Trophoblast cell (in vitro differentiated cells and primary cell): ENCODE results near the gene NMU.

ENCODE experiments used
- DNase-seq, 2 donors: peaks; one replicate each; pipeline ENCODE4 v3.0.0-alpha.2; 2016
- H2AFZ ChIP-seq: 2 replicates; pipeline ENCODE4 v1.6.1; 2013; ENCODE audit warnings: low read length, moderate library complexity, mild to moderate bottlenecking; ENCODE audit not compliant: insufficient read depth, poor library complexity
- H2AK5ac ChIP-seq: 2 replicates; pipeline ENCODE4 v1.6.1; 2013; ENCODE audit warnings: mild to moderate bottlenecking, low read length
- H2BK120ac ChIP-seq: 2 replicates; pipeline ENCODE4 v1.6.1; 2013; ENCODE audit warnings: low read length, mild to moderate bottlenecking, moderate library complexity; ENCODE audit not compliant: insufficient read depth, poor library complexity
- H2BK12ac ChIP-seq: 2 replicates; pipeline ENCODE4 v1.6.1; 2013; ENCODE audit warnings: mild to moderate bottlenecking, low read length, moderate library complexity
- H2BK5ac ChIP-seq: 2 replicates; pipeline ENCODE4 v1.6.1; 2013; ENCODE audit warnings: low read length, low read depth, moderate library complexity, mild to moderate bottlenecking; ENCODE audit not compliant: poor library complexity
- H3K14ac ChIP-seq: 2 replicates; pipeline ENCODE4 v1.6.1; 2013; ENCODE audit warnings: mild to moderate bottlenecking, low read length
- H3K18ac ChIP-seq: 2 replicates; pipeline ENCODE4 v1.6.1; 2013; ENCODE audit warnings: mild to moderate bottlenecking, low read length
- H3K23ac ChIP-seq: 2 replicates; pipeline ENCODE4 v1.6.1; 2013; ENCODE audit warnings: low read length
- H3K27ac ChIP-seq: 2 replicates; pipeline ENCODE4 v1.5.1; 2013; ENCODE audit warnings: low read depth, mild to moderate bottlenecking, inconsistent platforms, low read length, moderate library complexity
- H3K27me3 ChIP-seq: 2 replicates; pipeline ENCODE4 v1.6.1; 2013; ENCODE audit warnings: inconsistent platforms, mild to moderate bottlenecking, low read length, moderate library complexity; ENCODE audit not compliant: insufficient read depth
- H3K36me3 ChIP-seq, 2 experiments: 1 replicate in 1 of 2; 2 replicates in 1 of 2; pipeline ENCODE4 v1.6.1; 2013; ENCODE audit warnings: low read length in 2 of 2, mild to moderate bottlenecking in 2 of 2, moderate library complexity in 1 of 2; ENCODE audit not compliant: insufficient read depth in 2 of 2, control insufficient read depth in 1 of 2
- H3K4ac ChIP-seq: 2 replicates; pipeline ENCODE4 v1.6.1; 2013; ENCODE audit warnings: low read depth, mild to moderate bottlenecking, low read length, moderate library complexity
- H3K4me1 ChIP-seq, 2 experiments: 1 replicate in 1 of 2; 2 replicates in 1 of 2; pipeline ENCODE4 v1.6.1; 2013; ENCODE audit warnings: low read length in 2 of 2, mild to moderate bottlenecking in 2 of 2, moderate library complexity in 1 of 2; ENCODE audit not compliant: insufficient read depth in 2 of 2, control insufficient read depth in 1 of 2
- H3K4me2 ChIP-seq: 2 replicates; pipeline ENCODE4 v1.6.1; 2013; ENCODE audit warnings: inconsistent platforms, mild to moderate bottlenecking, low read length, moderate library complexity
- H3K4me3 ChIP-seq: 2 replicates; pipeline ENCODE4 v1.5.1; 2013; ENCODE audit warnings: mild to moderate bottlenecking, low read depth, low read length, inconsistent platforms
- H3K79me1 ChIP-seq: one replicate; pipeline ENCODE4 v1.6.1; 2013; ENCODE audit warnings: low read length
- H3K79me2 ChIP-seq: 2 replicates; pipeline ENCODE4 v1.6.1; 2013; ENCODE audit warnings: low read length, mild to moderate bottlenecking; ENCODE audit not compliant: control insufficient read depth, insufficient read depth, poor library complexity
- H3K9ac ChIP-seq: 2 replicates; pipeline ENCODE4 v1.6.1; 2013; ENCODE audit warnings: mild to moderate bottlenecking, low read length
- H3K9me3 ChIP-seq: 2 replicates; pipeline ENCODE4 v1.6.1; 2013; ENCODE audit warnings: low read depth, mild to moderate bottlenecking, control low read depth, inconsistent platforms, low read length; ENCODE audit not compliant: insufficient read depth
- H4K12ac ChIP-seq: 2 replicates; pipeline ENCODE4 v1.6.1; 2013; ENCODE audit warnings: low read depth, mild to moderate bottlenecking, low read length, moderate library complexity
- H4K8ac ChIP-seq: 2 replicates; pipeline ENCODE4 v1.6.1; 2013; ENCODE audit warnings: low read depth, mild to moderate bottlenecking, low read length, moderate library complexity
- H4K91ac ChIP-seq: one replicate; pipeline ENCODE4 v1.6.1; 2013; ENCODE audit warnings: low read depth, mild to moderate bottlenecking, low read length, moderate library complexity
- WGBS: extraction: QIAGEN DNeasy Blood & Tissue Kit; methylation state at CpG from one replicate; pipeline ENCODE4 v1.1.7; 2013; ENCODE audit warnings: missing lambda C conversion rate; ENCODE audit not compliant: insufficient read length, insufficient coverage; ENCODE audit errors: extremely low coverage; 5-methylcytosine and 5-hydroxymethylcytosine counted together

Gene NMU

GRCh38 chr4:55661398-55662056, 25.4 kb upstream of the NMU start:
- Histone ChIP-seq H3K4me2 (no peak overlapping the region), H2BK12ac (no peak overlapping the region), H3K9me3 (no peaks in the 10 kb centered on the region), H2BK120ac (no peak overlapping the region), H2AK5ac (no peak overlapping the region), H3K79me1 (no peaks in the 10 kb centered on the region), H3K27ac (no peak overlapping the region), H3K36me3 (no peaks in the 10 kb centered on the region), H2BK5ac (no peak overlapping the region), H3K9ac (no peak overlapping the region), H3K4me3 (no peak overlapping the region), H3K18ac (no peak overlapping the region), H3K23ac (peak overlapping the region; percentile 47), H3K27me3 (no peaks in the 10 kb centered on the region), H3K4ac (no peak overlapping the region), H3K14ac (no peak overlapping the region), H2AFZ (no peak overlapping the region), H4K12ac (no peak overlapping the region), H3K79me2 (no peaks in the 10 kb centered on the region), H4K8ac (no peak overlapping the region), H4K91ac (no peak overlapping the region), H3K4me1 (no peaks in the 10 kb centered on the region)
- WGBS: no CpG with 5 or more reads among the region's 5 CpGs
- no peak for DNase-seq

GRCh38 chr4:55658657-55659056, 22.6 kb upstream of the NMU start:
- Histone ChIP-seq H3K27me3 (no peaks in the 10 kb centered on the region), H3K79me2 (no peaks in the 10 kb centered on the region), H2AK5ac (no peak overlapping the region), H3K18ac (no peak overlapping the region), H2BK120ac (no peak overlapping the region), H2BK12ac (no peak overlapping the region), H3K79me1 (no peaks in the 10 kb centered on the region), H3K4ac (no peak overlapping the region), H3K4me1 (no peaks in the 10 kb centered on the region), H3K14ac (no peak overlapping the region), H4K8ac (no peak overlapping the region), H3K9ac (no peak overlapping the region), H3K23ac (no peak overlapping the region), H4K91ac (no peak overlapping the region), H3K9me3 (no peaks in the 10 kb centered on the region), H2AFZ (no peak overlapping the region), H4K12ac (no peak overlapping the region), H2BK5ac (no peak overlapping the region), H3K27ac (no peak overlapping the region), H3K4me3 (no peak overlapping the region), H3K4me2 (no peak overlapping the region), H3K36me3 (no peaks in the 10 kb centered on the region)
- WGBS: no CpG with 5 or more reads among the region's 5 CpGs
- no peak for DNase-seq

- Histone ChIP-seq H3K14ac (no peak overlapping the region), H3K4me1 (no peaks in the 10 kb centered on the region), H3K4ac (no peak overlapping the region), H2BK120ac (no peak overlapping the region), H3K9ac (no peak overlapping the region), H4K12ac (no peak overlapping the region), H3K27me3 (no peaks in the 10 kb centered on the region), H2BK12ac (no peak overlapping the region), H3K36me3 (no peaks in the 10 kb centered on the region), H3K27ac (no peak overlapping the region), H2AK5ac (no peak overlapping the region), H3K9me3 (no peaks in the 10 kb centered on the region), H3K18ac (no peak overlapping the region), H2AFZ (no peak overlapping the region), H4K8ac (no peak overlapping the region), H3K79me2 (no peaks in the 10 kb centered on the region), H3K4me2 (no peak overlapping the region), H3K23ac (no peak overlapping the region), H3K4me3 (no peak overlapping the region), H2BK5ac (no peak overlapping the region), H4K91ac (no peak overlapping the region), H3K79me1 (no peaks in the 10 kb centered on the region)
- DNase-seq: no peak
- WGBS: no CpG with 5 or more reads among the region's 5 CpGs
These were observed 18.0 kb upstream of the NMU start for GRCh38 chr4:55654131-55654530.

DNA sequence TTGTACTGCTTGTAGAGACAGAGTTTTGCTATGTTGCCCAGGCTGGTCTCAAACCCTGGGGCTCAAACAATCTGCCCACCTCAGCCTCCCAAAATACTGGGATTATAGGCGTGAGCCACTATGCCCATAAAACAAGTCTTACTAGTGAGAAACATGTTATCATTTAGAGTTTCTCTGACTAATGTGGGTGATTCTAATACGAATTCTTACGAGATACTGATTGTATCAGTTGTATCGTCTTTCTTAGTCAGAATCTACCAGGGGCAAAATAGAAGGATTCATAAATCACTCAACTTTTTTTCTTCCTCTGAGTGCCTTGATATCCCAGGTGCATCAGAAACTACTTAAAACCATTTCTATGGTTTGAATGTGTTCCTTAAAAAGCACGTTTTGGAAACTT, 14.4 kb upstream of the NMU start:
- no CpG with 5 or more reads among the region's 5 CpGs for WGBS
- H4K12ac ChIP-seq: no peak overlapping the region
- H2BK5ac ChIP-seq: no peak overlapping the region
- no peaks in the 10 kb centered on the region for H3K4me1 ChIP-seq
- H3K79me2 ChIP-seq: no peaks in the 10 kb centered on the region
- H3K27me3 ChIP-seq: no peaks in the 10 kb centered on the region
- H4K91ac ChIP-seq: no peak overlapping the region
- no peak overlapping the region for H3K9ac ChIP-seq
- no peak overlapping the region for H3K27ac ChIP-seq
- H2AK5ac ChIP-seq: no peak overlapping the region
- H3K18ac ChIP-seq: no peak overlapping the region
- no peak overlapping the region for H3K4ac ChIP-seq
- H2BK12ac ChIP-seq: no peak overlapping the region
- H3K14ac ChIP-seq: no peak overlapping the region
- no peak overlapping the region for H2AFZ ChIP-seq
- no peak overlapping the region for H3K4me2 ChIP-seq
- H3K79me1 ChIP-seq: no peaks in the 10 kb centered on the region
- H4K8ac ChIP-seq: no peak overlapping the region
- H3K36me3 ChIP-seq: no peaks in the 10 kb centered on the region
- no peak overlapping the region for H3K4me3 ChIP-seq
- no peak overlapping the region for H3K23ac ChIP-seq
- no peak overlapping the region for H2BK120ac ChIP-seq
- no peaks in the 10 kb centered on the region for H3K9me3 ChIP-seq
- DNase-seq: no peak
